SK-N-SH (cell line): ENCODE measurements around the gene ERVH48-1. TPM values are rescaled to one million over a fixed set of nuclear protein-coding genes. Genes with fewer than 3 reads are reported as not detected.
A peak's percentile ranks its signal among the peaks of the same experiment; 100 is the strongest.

ENCODE experiments used
- CTCF ChIA-PET: fragments of 300-600, 350-600 bp; formaldehyde crosslinking; extraction: SDS; loops from one replicate; lab custom pipeline; 2021; lab: Yijun Ruan, JAX
- POLR2A ChIA-PET: fragments of 350-600 bp; sonication (Branson Sonifier 250); formaldehyde crosslinking; extraction: SDS; loops from one replicate; lab custom pipeline; 2020; ENCODE audit warnings: antibody characterized with exemption, inconsistent platforms; lab: Yijun Ruan, JAX
- DNase-seq: peaks from one replicate; pipeline ENCODE4 v3.0.0; 2012
- H2AFZ ChIP-seq: fragments of 200-600 bp; sonication (generic); 2 replicates; pipeline ENCODE4 v1.8.1; 2016; ENCODE audit warnings: antibody characterized with exemption, mild to moderate bottlenecking, low read depth
- H3F3A ChIP-seq: fragments of 200-600 bp; sonication (generic); replicated peaks from 2 replicates; pipeline ENCODE3; 2016; ENCODE audit warnings: antibody characterized with exemption, mild to moderate bottlenecking; ENCODE audit not compliant: insufficient read depth
- H3K27ac ChIP-seq, 2 experiments: fragments of 200-500 bp in 1 of 2; fragments of 200-600 bp in 1 of 2; sonication (Bioruptor generic) in 1 of 2; sonication (generic), shearing (Covaris generic) in 1 of 2; 2 replicates each; pipeline versions ENCODE4 v1.5.1 to v1.6.1; 2014 to 2016; ENCODE audit warnings: low read depth in 2 of 2, inconsistent platforms in 1 of 2, low read length in 1 of 2, mild to moderate bottlenecking in 1 of 2, mixed read lengths in 1 of 2
- H3K27me3 ChIP-seq: fragments of 200-600 bp; sonication (generic), shearing (Covaris generic); 2 replicates; pipeline ENCODE4 v1.6.1; 2016; ENCODE audit warnings: mixed run types; ENCODE audit not compliant: insufficient read depth
- H3K36me3 ChIP-seq, 2 experiments: fragments of 200-500 bp in 1 of 2; fragments of 200-600 bp in 1 of 2; sonication (Bioruptor generic) in 1 of 2; sonication (generic) in 1 of 2; replicated peaks in 1 of 2; 2 replicates each; pipeline versions ENCODE3 to v1.5.1; 2014 to 2016; ENCODE audit warnings: low read length in 1 of 2, mild to moderate bottlenecking in 1 of 2; ENCODE audit not compliant: insufficient read depth in 2 of 2, control insufficient read depth in 1 of 2
- H3K4me1 ChIP-seq, 2 experiments: fragments of 200-500 bp in 1 of 2; fragments of 200-600 bp in 1 of 2; sonication (Bioruptor generic) in 1 of 2; sonication (generic), shearing (Covaris generic) in 1 of 2; 2 replicates each; pipeline versions ENCODE4 v1.5.1 to v1.6.1; 2014 to 2016; ENCODE audit warnings: low read depth in 1 of 2, low read length in 1 of 2, mixed run types in 1 of 2; ENCODE audit not compliant: insufficient read depth in 2 of 2, control insufficient read depth in 1 of 2
- H3K4me2 ChIP-seq: fragments of 200-600 bp; sonication (generic), shearing (Covaris generic); 2 replicates; pipeline ENCODE4 v1.6.1; 2017; ENCODE audit warnings: mixed run types
- H3K4me3 ChIP-seq, 2 experiments: fragments of 200-500 bp in 1 of 2; fragments of 200-600 bp in 1 of 2; sonication (Bioruptor generic) in 1 of 2; sonication (generic), shearing (Covaris generic) in 1 of 2; 2 replicates each; pipeline versions ENCODE4 v1.5.1 to v1.8.1; 2014 to 2016; ENCODE audit warnings: low read depth in 2 of 2, inconsistent platforms in 1 of 2, low read length in 1 of 2, mild to moderate bottlenecking in 1 of 2, mixed read lengths in 1 of 2, moderate library complexity in 1 of 2
- H3K79me2 ChIP-seq: fragments of 200-600 bp; sonication (generic); 2 replicates; pipeline ENCODE4 v1.8.1; 2017; ENCODE audit warnings: mild to moderate bottlenecking; ENCODE audit not compliant: insufficient read depth
- H3K9ac ChIP-seq: fragments of 200-600 bp; sonication (generic); 2 replicates; pipeline ENCODE4 v1.6.1; 2017; ENCODE audit warnings: mixed run types
- H3K9me2 ChIP-seq: fragments of 200-600 bp; sonication (generic); 2 replicates; pipeline ENCODE4 v1.6.1; 2017; ENCODE audit warnings: mixed run types
- H3K9me3 ChIP-seq: fragments of 200-600 bp; sonication (generic); 2 replicates; pipeline ENCODE4 v1.6.1; 2017; ENCODE audit warnings: mixed run types, mild to moderate bottlenecking, moderate library complexity
- H4K20me1 ChIP-seq: fragments of 200-600 bp; sonication (generic); 2 replicates; pipeline ENCODE4 v1.6.1; 2017; ENCODE audit warnings: mild to moderate bottlenecking, mixed run types; ENCODE audit not compliant: insufficient read depth
- CHD2 ChIP-seq: fragments of 150-350 bp; IDR thresholded peaks from 2 replicates; pipeline ENCODE4 v1.6.1; 2018; ENCODE audit warnings: low read length; ENCODE audit not compliant: partially characterized antibody
- ELF1 ChIP-seq: IDR thresholded peaks from 2 replicates; pipeline ENCODE4 v1.4.0; 2012
- EZH2phosphoT487 ChIP-seq: fragments of 200-600 bp; sonication (generic); IDR thresholded peaks from 2 replicates; pipeline ENCODE4 v1.6.1; 2017; ENCODE audit warnings: low read depth, mixed run types, mild to moderate bottlenecking, antibody characterized with exemption, moderate library complexity, borderline replicate concordance
- FOXJ3 ChIP-seq: sonication (generic); formaldehyde crosslinking; IDR thresholded peaks from 2 replicates; pipeline ENCODE4 v1.5.1; 2020; ENCODE audit warnings: mild to moderate bottlenecking, missing genetic modification reagents
- GABPA ChIP-seq: IDR thresholded peaks from 2 replicates; pipeline ENCODE4 v1.4.0; 2012; ENCODE audit warnings: low read depth, mild to moderate bottlenecking
- JUND ChIP-seq: IDR thresholded peaks from 2 replicates; pipeline ENCODE4 v1.4.0; 2012
- MXI1 ChIP-seq: IDR thresholded peaks from 2 replicates; pipeline ENCODE4 v1.6.1; 2012; ENCODE audit warnings: mild to moderate bottlenecking, low read depth, low read length, improper control_type of control experiment
- NFIC ChIP-seq: IDR thresholded peaks from 2 replicates; pipeline ENCODE4 v1.4.0; 2012; ENCODE audit warnings: borderline replicate concordance
- NRF1 ChIP-seq: IDR thresholded peaks from 2 replicates; pipeline ENCODE4 v1.6.1; 2012; ENCODE audit warnings: low read depth, mild to moderate bottlenecking, low read length
- POLR2AphosphoS5 ChIP-seq: IDR thresholded peaks from 2 replicates; pipeline ENCODE4 v1.6.1; 2012; ENCODE audit warnings: low read depth, low read length
- RAD21 ChIP-seq: IDR thresholded peaks from 2 replicates; pipeline ENCODE4 v1.6.1; 2012; ENCODE audit warnings: mild to moderate bottlenecking, low read length
- RCOR1 ChIP-seq: fragments of 150-350 bp; IDR thresholded peaks from 2 replicates; pipeline ENCODE4 v1.6.1; 2017; ENCODE audit warnings: antibody characterized with exemption, low read length
- RFX5 ChIP-seq: IDR thresholded peaks from 2 replicates; pipeline ENCODE4 v1.6.1; 2012; ENCODE audit warnings: mild to moderate bottlenecking, improper control_type of control experiment, low read length
- RXRA ChIP-seq: IDR thresholded peaks from 2 replicates; pipeline ENCODE4 v1.4.0; 2012; ENCODE audit warnings: low read depth, mild to moderate bottlenecking, borderline replicate concordance
- SIN3A ChIP-seq: IDR thresholded peaks from 2 replicates; pipeline ENCODE4 v1.6.1; 2012; ENCODE audit warnings: low read depth, mild to moderate bottlenecking, low read length, moderate library complexity, borderline replicate concordance
- SMC3 ChIP-seq: IDR thresholded peaks from 2 replicates; pipeline ENCODE4 v1.6.1; 2012; ENCODE audit warnings: low read depth, low read length, improper control_type of control experiment
- TAF1 ChIP-seq: IDR thresholded peaks from 2 replicates; pipeline ENCODE4 v1.6.1; 2012; ENCODE audit warnings: low read depth, mild to moderate bottlenecking, low read length, moderate library complexity, borderline replicate concordance
- TEAD4 ChIP-seq: IDR thresholded peaks from 2 replicates; pipeline ENCODE4 v1.4.0; 2012; ENCODE audit warnings: mild to moderate bottlenecking, borderline replicate concordance; ENCODE audit not compliant: insufficient read depth
- USF1 ChIP-seq: IDR thresholded peaks from 2 replicates; pipeline ENCODE4 v1.4.0; 2012; ENCODE audit warnings: low read depth, borderline replicate concordance
- YY1 ChIP-seq: IDR thresholded peaks from 2 replicates; pipeline ENCODE4 v1.4.0; 2012; ENCODE audit warnings: low read depth, mild to moderate bottlenecking
- WGBS: methylation state at CpG from one replicate; pipeline ENCODE4 v1.1.6; 2017; ENCODE audit warnings: low lambda C conversion rate; 5-methylcytosine and 5-hydroxymethylcytosine counted together
- polyA plus RNA-seq, 3 experiments: library from polyadenylated mRNA; depleted of rRNA; stranded (reverse); fragments of >200 nt; gene quantifications; 2 replicates each; pipeline ENCODE4 v1.2.3, GENCODE V29; 2012
- TF ChIP-seq, protein P1 (sequence below): fragments of 150-350 bp; IDR thresholded peaks from 2 replicates; pipeline ENCODE4 v1.6.1; 2016; ENCODE audit warnings: mild to moderate bottlenecking, low read depth, low read length
- TF ChIP-seq, protein P2 (sequence below): IDR thresholded peaks from 2 replicates; pipeline ENCODE4 v1.6.1; 2012; ENCODE audit warnings: mild to moderate bottlenecking, low read depth, low read length, moderate library complexity
- TF ChIP-seq, protein P3 (sequence below): fragments of 150-350 bp; IDR thresholded peaks from 2 replicates; pipeline ENCODE4 v1.6.1; 2017; ENCODE audit warnings: antibody characterized with exemption, low read length, low read depth, borderline replicate concordance
- TF ChIP-seq, protein P4 (sequence below): IDR thresholded peaks from 2 replicates; pipeline ENCODE4 v1.4.0; 2012; ENCODE audit warnings: low read depth

ERVH48-1 gene
- polyA plus RNA-seq, 1 of the 3 experiments (the other 2 are of a cell fraction), result not detected

- WGBS, result 0% methylated on average over 10 of the region's 80 CpGs
- Histone ChIP-seq H3K4me3 (peak within 1 kb of the TSS; percentile 85 to 88), H3F3A (no peaks in the 10 kb centered on the region), H3K9ac (peak within 1 kb of the TSS; percentile 77), H3K36me3 (peaks cover 3 to 17% of the 10 kb centered on the region in 2 experiments), H4K20me1 (0 out of 2 replicates have a peak, but pooled peaks cover 6% of the 10 kb centered on the region), H3K27me3 (no peaks in the 10 kb centered on the region), H3K9me2 (no peaks in the 10 kb centered on the region), H3K27ac (peak within 1 kb of the TSS; percentile 85 to 88), H3K79me2 (peaks cover 56% of the 10 kb centered on the region), H2AFZ (peak within 1 kb of the TSS; percentile 80), H3K4me2 (peak within 1 kb of the TSS; percentile 95), H3K4me1 (peaks cover 6 to 9% of the 10 kb centered on the region in 2 experiments; a peak in 2 of 4 replicates), H3K9me3 (no peaks in the 10 kb centered on the region)
- peak; percentile 98 for DNase-seq
- TF ChIP-seq TAF1 (peak; percentile 93), POLR2AphosphoS5 (peak; percentile 99), NFIC (no peak), GABPA (peak; percentile 61), JUND (no peak), RFX5 (no peak), SIN3A (peak; percentile 96), FOXJ3 (CRISPR knock-in tag) (no peak), RAD21 (no peak), TEAD4 (no peak), USF1 (peak; percentile 89), YY1 (peak; percentile 76), RXRA (no peak), MXI1 (peak; percentile 99), ELF1 (peak; percentile 94), NRF1 (peak; percentile 99), EZH2phosphoT487 (no peak), SMC3 (no peak), CHD2 (peak; percentile 61), RCOR1 (peak; percentile 37; the same call in 1 of the 2 replicates)
- TF ChIP-seq, protein P1, sequence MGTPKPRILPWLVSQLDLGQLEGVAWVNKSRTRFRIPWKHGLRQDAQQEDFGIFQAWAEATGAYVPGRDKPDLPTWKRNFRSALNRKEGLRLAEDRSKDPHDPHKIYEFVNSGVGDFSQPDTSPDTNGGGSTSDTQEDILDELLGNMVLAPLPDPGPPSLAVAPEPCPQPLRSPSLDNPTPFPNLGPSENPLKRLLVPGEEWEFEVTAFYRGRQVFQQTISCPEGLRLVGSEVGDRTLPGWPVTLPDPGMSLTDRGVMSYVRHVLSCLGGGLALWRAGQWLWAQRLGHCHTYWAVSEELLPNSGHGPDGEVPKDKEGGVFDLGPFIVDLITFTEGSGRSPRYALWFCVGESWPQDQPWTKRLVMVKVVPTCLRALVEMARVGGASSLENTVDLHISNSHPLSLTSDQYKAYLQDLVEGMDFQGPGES, result no peak
- TF ChIP-seq, protein P2, sequence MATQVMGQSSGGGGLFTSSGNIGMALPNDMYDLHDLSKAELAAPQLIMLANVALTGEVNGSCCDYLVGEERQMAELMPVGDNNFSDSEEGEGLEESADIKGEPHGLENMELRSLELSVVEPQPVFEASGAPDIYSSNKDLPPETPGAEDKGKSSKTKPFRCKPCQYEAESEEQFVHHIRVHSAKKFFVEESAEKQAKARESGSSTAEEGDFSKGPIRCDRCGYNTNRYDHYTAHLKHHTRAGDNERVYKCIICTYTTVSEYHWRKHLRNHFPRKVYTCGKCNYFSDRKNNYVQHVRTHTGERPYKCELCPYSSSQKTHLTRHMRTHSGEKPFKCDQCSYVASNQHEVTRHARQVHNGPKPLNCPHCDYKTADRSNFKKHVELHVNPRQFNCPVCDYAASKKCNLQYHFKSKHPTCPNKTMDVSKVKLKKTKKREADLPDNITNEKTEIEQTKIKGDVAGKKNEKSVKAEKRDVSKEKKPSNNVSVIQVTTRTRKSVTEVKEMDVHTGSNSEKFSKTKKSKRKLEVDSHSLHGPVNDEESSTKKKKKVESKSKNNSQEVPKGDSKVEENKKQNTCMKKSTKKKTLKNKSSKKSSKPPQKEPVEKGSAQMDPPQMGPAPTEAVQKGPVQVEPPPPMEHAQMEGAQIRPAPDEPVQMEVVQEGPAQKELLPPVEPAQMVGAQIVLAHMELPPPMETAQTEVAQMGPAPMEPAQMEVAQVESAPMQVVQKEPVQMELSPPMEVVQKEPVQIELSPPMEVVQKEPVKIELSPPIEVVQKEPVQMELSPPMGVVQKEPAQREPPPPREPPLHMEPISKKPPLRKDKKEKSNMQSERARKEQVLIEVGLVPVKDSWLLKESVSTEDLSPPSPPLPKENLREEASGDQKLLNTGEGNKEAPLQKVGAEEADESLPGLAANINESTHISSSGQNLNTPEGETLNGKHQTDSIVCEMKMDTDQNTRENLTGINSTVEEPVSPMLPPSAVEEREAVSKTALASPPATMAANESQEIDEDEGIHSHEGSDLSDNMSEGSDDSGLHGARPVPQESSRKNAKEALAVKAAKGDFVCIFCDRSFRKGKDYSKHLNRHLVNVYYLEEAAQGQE, result 0 out of 2 replicates have a peak, but pooled peaks have one; percentile 34
- TF ChIP-seq, protein P3, sequence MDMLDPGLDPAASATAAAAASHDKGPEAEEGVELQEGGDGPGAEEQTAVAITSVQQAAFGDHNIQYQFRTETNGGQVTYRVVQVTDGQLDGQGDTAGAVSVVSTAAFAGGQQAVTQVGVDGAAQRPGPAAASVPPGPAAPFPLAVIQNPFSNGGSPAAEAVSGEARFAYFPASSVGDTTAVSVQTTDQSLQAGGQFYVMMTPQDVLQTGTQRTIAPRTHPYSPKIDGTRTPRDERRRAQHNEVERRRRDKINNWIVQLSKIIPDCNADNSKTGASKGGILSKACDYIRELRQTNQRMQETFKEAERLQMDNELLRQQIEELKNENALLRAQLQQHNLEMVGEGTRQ, result peak; percentile 75
- TF ChIP-seq, protein P4, sequence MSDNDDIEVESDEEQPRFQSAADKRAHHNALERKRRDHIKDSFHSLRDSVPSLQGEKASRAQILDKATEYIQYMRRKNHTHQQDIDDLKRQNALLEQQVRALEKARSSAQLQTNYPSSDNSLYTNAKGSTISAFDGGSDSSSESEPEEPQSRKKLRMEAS, result peak; percentile 99
- ChIA-PET CTCF (no interaction called here), POLR2A (interaction anchor here (1.4 kb wide), 1 partner anchor 13 kb away, joined by 4 read pairs; no protein-coding TSS in a partner anchor)
Measured at GRCh38 chr21:42878993-42879787, 46.2 kb downstream of the ERVH48-1 start, which contains the start of gene WDR4. Gene WDR4 (minus strand): TSS chr21:42879539. CDS start chr21:42879495, 44 bp downstream.
